ENCODE data around the gene KAT6B. TPM values are rescaled to one million over a fixed set of nuclear protein-coding genes. Genes with fewer than 3 reads are reported as not detected.

Gene KAT6B
- total and polyA plus RNA-seq, 2 donors from 2014 or later = 2.9 to 34.2 TPM

- Histone ChIP-seq H3K36me3 (ENCODE audit: control insufficient read depth in 2 of 3, insufficient read depth in 3 of 3, low read length in 3 of 3) (peaks cover 2 to 11% (median 7%) of the 10 kb centered on the region in 3 donors), H3K9ac (ENCODE audit: low read length in 3 of 3) (no peak overlapping the region), H3K9me3 (ENCODE audit: control insufficient read depth in 2 of 3, insufficient read depth in 1 of 3, low read length in 3 of 3) (no peaks in the 10 kb centered on the region), H3K4me1 (ENCODE audit: control insufficient read depth in 2 of 3, insufficient read depth in 2 of 3, low read depth in 1 of 3, low read length in 3 of 3) (no peaks in the 10 kb centered on the region), H3K27me3 (ENCODE audit: control insufficient read depth, insufficient read depth, low read length) (no peaks in the 10 kb centered on the region), H3K4me3 (ENCODE audit: low read length in 3 of 3) (no peak overlapping the region), H3K27ac (ENCODE audit: low read depth in 2 of 2, low read length in 2 of 2) (no peak overlapping the region)
- intact Hi-C loops (cut with DNase I) = no loop called here
- FAIRE-seq (no peak), DNase-seq (no peak)
- TF ChIP-seq, protein P1, sequence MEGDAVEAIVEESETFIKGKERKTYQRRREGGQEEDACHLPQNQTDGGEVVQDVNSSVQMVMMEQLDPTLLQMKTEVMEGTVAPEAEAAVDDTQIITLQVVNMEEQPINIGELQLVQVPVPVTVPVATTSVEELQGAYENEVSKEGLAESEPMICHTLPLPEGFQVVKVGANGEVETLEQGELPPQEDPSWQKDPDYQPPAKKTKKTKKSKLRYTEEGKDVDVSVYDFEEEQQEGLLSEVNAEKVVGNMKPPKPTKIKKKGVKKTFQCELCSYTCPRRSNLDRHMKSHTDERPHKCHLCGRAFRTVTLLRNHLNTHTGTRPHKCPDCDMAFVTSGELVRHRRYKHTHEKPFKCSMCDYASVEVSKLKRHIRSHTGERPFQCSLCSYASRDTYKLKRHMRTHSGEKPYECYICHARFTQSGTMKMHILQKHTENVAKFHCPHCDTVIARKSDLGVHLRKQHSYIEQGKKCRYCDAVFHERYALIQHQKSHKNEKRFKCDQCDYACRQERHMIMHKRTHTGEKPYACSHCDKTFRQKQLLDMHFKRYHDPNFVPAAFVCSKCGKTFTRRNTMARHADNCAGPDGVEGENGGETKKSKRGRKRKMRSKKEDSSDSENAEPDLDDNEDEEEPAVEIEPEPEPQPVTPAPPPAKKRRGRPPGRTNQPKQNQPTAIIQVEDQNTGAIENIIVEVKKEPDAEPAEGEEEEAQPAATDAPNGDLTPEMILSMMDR (IDR thresholded peaks at IDR 0.05; ENCODE audit: borderline replicate concordance, extremely low read depth, insufficient read depth) = no peak
Observed at GRCh38 chr10:75034714-75035258, 208.4 kb downstream of the KAT6B start.

DNA sequence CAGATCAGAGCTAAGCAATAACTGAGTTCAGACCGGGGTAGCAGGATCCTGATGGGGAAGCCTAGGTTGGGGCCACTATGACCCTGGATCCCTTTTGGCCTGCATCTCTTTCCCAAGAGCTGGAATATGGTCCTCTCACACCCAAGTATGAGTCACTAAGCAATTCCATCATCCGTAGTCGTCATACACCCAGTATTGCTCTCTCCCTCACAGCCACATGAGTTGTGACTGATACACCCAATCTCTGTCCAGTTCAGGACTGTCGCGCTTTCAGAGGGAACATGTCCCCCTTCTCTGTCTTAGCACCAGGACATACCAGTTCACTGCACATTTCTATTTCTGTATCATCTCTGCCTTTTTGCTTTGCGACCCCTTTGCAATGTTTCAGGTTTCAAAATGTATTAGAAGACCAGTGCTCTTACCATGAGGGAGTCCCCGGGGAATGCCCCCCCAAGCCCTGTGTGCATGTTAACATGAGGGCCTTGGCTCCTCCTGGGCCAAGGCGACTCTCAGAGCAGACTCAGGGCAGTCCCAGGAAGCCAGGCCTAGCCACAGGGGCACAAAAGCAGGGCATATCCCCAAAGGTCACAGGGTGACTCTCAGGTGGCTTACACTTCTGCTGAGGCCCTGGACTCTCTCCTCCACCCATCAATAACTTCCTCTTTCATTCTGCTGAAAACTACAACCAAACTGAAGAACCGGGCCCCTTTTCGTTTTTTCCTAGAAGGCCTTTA is 209.7 kb downstream of the KAT6B start:
- TF ChIP-seq, protein P1 (IDR thresholded peaks at IDR 0.05; ENCODE audit: borderline replicate concordance, extremely low read depth, insufficient read depth) = no peak
- Histone ChIP-seq H3K4me1 (ENCODE audit: control insufficient read depth in 2 of 3, insufficient read depth in 2 of 3, low read depth in 1 of 3, low read length in 3 of 3) (no peaks in the 10 kb centered on the region), H3K27me3 (ENCODE audit: control insufficient read depth, insufficient read depth, low read length) (no peaks in the 10 kb centered on the region), H3K4me3 (ENCODE audit: low read length in 3 of 3) (no peak overlapping the region), H3K9ac (ENCODE audit: low read length in 3 of 3) (no peak overlapping the region), H3K36me3 (ENCODE audit: control insufficient read depth in 2 of 3, insufficient read depth in 3 of 3, low read length in 3 of 3) (no peaks in the 10 kb centered on the region), H3K27ac (ENCODE audit: low read depth in 2 of 2, low read length in 2 of 2) (no peak overlapping the region), H3K9me3 (ENCODE audit: control insufficient read depth in 2 of 3, insufficient read depth in 1 of 3, low read length in 3 of 3) (no peaks in the 10 kb centered on the region)
- intact Hi-C loops (cut with DNase I) = no loop called here
- FAIRE-seq (no peak), DNase-seq (no peak)

- DNase-seq (no peak), FAIRE-seq (no peak)
- Histone ChIP-seq H3K9ac (ENCODE audit: low read length in 3 of 3) (no peak overlapping the region), H3K4me1 (ENCODE audit: control insufficient read depth in 2 of 3, insufficient read depth in 2 of 3, low read depth in 1 of 3, low read length in 3 of 3) (no peaks in the 10 kb centered on the region), H3K27ac (ENCODE audit: low read depth in 2 of 2, low read length in 2 of 2) (no peak overlapping the region), H3K27me3 (ENCODE audit: control insufficient read depth, insufficient read depth, low read length) (no peaks in the 10 kb centered on the region), H3K4me3 (ENCODE audit: low read length in 3 of 3) (no peak overlapping the region), H3K9me3 (ENCODE audit: control insufficient read depth in 2 of 3, insufficient read depth in 1 of 3, low read length in 3 of 3) (no peaks in the 10 kb centered on the region), H3K36me3 (ENCODE audit: control insufficient read depth in 2 of 3, insufficient read depth in 3 of 3, low read length in 3 of 3) (no peaks in the 10 kb centered on the region)
- intact Hi-C loops (cut with DNase I) = no loop called here
- TF ChIP-seq, protein P1 (IDR thresholded peaks at IDR 0.05; ENCODE audit: borderline replicate concordance, extremely low read depth, insufficient read depth) = no peak
Observed at GRCh38 chr10:75037171-75038153, 211.1 kb downstream of the KAT6B start.
